ENCODE data around the gene KCNJ16.

Gene KCNJ16

GRCh38 chr17:70031341-70031740 lies 43.7 kb upstream of the KCNJ16 start:
- H3K27ac ChIP-seq (ENCODE audit: low read length): no peak overlapping the region
- H2AFZ ChIP-seq (ENCODE audit: low read depth, low read length): no peak overlapping the region
- H3K4me2 ChIP-seq (ENCODE audit: low read length): no peak overlapping the region
- H3K36me3 ChIP-seq (replicated peaks; ENCODE audit: low read depth, low read length): peaks cover 4% of the 10 kb centered on the region
- TF ChIP-seq, protein P1, sequence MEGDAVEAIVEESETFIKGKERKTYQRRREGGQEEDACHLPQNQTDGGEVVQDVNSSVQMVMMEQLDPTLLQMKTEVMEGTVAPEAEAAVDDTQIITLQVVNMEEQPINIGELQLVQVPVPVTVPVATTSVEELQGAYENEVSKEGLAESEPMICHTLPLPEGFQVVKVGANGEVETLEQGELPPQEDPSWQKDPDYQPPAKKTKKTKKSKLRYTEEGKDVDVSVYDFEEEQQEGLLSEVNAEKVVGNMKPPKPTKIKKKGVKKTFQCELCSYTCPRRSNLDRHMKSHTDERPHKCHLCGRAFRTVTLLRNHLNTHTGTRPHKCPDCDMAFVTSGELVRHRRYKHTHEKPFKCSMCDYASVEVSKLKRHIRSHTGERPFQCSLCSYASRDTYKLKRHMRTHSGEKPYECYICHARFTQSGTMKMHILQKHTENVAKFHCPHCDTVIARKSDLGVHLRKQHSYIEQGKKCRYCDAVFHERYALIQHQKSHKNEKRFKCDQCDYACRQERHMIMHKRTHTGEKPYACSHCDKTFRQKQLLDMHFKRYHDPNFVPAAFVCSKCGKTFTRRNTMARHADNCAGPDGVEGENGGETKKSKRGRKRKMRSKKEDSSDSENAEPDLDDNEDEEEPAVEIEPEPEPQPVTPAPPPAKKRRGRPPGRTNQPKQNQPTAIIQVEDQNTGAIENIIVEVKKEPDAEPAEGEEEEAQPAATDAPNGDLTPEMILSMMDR (IDR thresholded peaks at IDR 0.05; ENCODE audit: low read depth, low read length): no peak
- no peak for TF ChIP-seq EZH2phosphoT487 (IDR thresholded peaks at IDR 0.05; ENCODE audit: low read depth)
- no peaks in the 10 kb centered on the region for H3K27me3 ChIP-seq (ENCODE audit: low read depth, low read length)
- H3K4me1 ChIP-seq (ENCODE audit: low read length): no peaks in the 10 kb centered on the region
- no peak overlapping the region for H3K4me3 ChIP-seq (ENCODE audit: low read length)
- no peak overlapping the region for H3K9ac ChIP-seq (ENCODE audit: low read length)
- H3K9me3 ChIP-seq (ENCODE audit: insufficient read depth, low read length): 0 out of 2 replicates have a peak, but pooled peaks cover 5% of the 10 kb centered on the region
- H3K79me2 ChIP-seq (ENCODE audit: low read length): no peaks in the 10 kb centered on the region
- H4K20me1 ChIP-seq (ENCODE audit: insufficient read depth, low read length): no peaks in the 10 kb centered on the region

DNA sequence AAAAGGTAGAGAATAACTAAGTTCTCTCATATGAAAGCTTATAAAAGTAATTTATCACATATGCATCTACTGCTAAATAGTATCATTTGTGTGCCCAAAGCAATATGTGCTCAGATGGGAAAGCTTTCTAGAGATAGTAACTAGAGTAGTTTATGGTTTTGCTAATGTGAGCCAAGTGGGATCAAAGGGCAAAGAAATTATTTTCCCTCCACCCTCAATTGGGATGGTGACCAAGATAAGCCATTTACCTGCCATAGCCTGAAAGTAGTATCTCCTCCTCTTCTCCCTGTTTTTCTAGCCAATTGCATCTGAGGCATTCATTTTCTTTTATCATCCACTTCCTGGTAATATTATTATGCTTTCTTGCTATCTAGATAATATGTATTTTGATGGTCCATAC lies 41.9 kb upstream of the KCNJ16 start:
- Histone ChIP-seq H2AFZ (ENCODE audit: low read depth, low read length) (no peak overlapping the region), H3K36me3 (replicated peaks; ENCODE audit: low read depth, low read length) (peaks cover 4% of the 10 kb centered on the region), H3K4me2 (ENCODE audit: low read length) (no peak overlapping the region), H3K9ac (ENCODE audit: low read length) (no peak overlapping the region), H3K4me1 (ENCODE audit: low read length) (no peaks in the 10 kb centered on the region), H3K79me2 (ENCODE audit: low read length) (no peaks in the 10 kb centered on the region), H4K20me1 (ENCODE audit: insufficient read depth, low read length) (no peaks in the 10 kb centered on the region), H3K27me3 (ENCODE audit: low read depth, low read length) (no peaks in the 10 kb centered on the region), H3K4me3 (ENCODE audit: low read length) (no peak overlapping the region), H3K9me3 (ENCODE audit: insufficient read depth, low read length) (0 out of 2 replicates have a peak, but pooled peaks cover 5% of the 10 kb centered on the region), H3K27ac (ENCODE audit: low read length) (no peak overlapping the region)
- TF ChIP-seq EZH2phosphoT487 (IDR thresholded peaks at IDR 0.05; ENCODE audit: low read depth): no peak
- TF ChIP-seq, protein P1 (IDR thresholded peaks at IDR 0.05; ENCODE audit: low read depth, low read length): no peak

- Histone ChIP-seq H3K4me2 (ENCODE audit: low read length) (no peak overlapping the region), H3K27me3 (ENCODE audit: low read depth, low read length) (no peaks in the 10 kb centered on the region), H3K9me3 (ENCODE audit: insufficient read depth, low read length) (0 out of 2 replicates have a peak, but pooled peaks cover 5% of the 10 kb centered on the region), H3K4me3 (ENCODE audit: low read length) (no peak overlapping the region), H3K9ac (ENCODE audit: low read length) (no peak overlapping the region), H2AFZ (ENCODE audit: low read depth, low read length) (no peak overlapping the region), H4K20me1 (ENCODE audit: insufficient read depth, low read length) (no peaks in the 10 kb centered on the region), H3K27ac (ENCODE audit: low read length) (no peak overlapping the region), H3K4me1 (ENCODE audit: low read length) (no peaks in the 10 kb centered on the region), H3K36me3 (replicated peaks; ENCODE audit: low read depth, low read length) (peaks cover 4% of the 10 kb centered on the region), H3K79me2 (ENCODE audit: low read length) (no peaks in the 10 kb centered on the region)
- TF ChIP-seq, protein P1 (IDR thresholded peaks at IDR 0.05; ENCODE audit: low read depth, low read length): no peak
- TF ChIP-seq EZH2phosphoT487 (IDR thresholded peaks at IDR 0.05; ENCODE audit: low read depth): no peak
Measured at GRCh38 chr17:70034158-70034557, 40.9 kb upstream of the KCNJ16 start.

- Histone ChIP-seq H3K27ac (ENCODE audit: low read length) (no peak overlapping the region), H3K4me2 (ENCODE audit: low read length) (no peak overlapping the region), H2AFZ (ENCODE audit: low read depth, low read length) (no peak overlapping the region), H3K9ac (ENCODE audit: low read length) (no peak overlapping the region), H3K36me3 (replicated peaks; ENCODE audit: low read depth, low read length) (peaks cover 4% of the 10 kb centered on the region), H3K79me2 (ENCODE audit: low read length) (no peaks in the 10 kb centered on the region), H3K9me3 (ENCODE audit: insufficient read depth, low read length) (0 out of 2 replicates have a peak, but pooled peaks cover 5% of the 10 kb centered on the region), H3K4me1 (ENCODE audit: low read length) (no peaks in the 10 kb centered on the region), H4K20me1 (ENCODE audit: insufficient read depth, low read length) (no peaks in the 10 kb centered on the region), H3K4me3 (ENCODE audit: low read length) (no peak overlapping the region), H3K27me3 (ENCODE audit: low read depth, low read length) (no peaks in the 10 kb centered on the region)
- TF ChIP-seq, protein P1 (IDR thresholded peaks at IDR 0.05; ENCODE audit: low read depth, low read length): no peak
- TF ChIP-seq EZH2phosphoT487 (IDR thresholded peaks at IDR 0.05; ENCODE audit: low read depth): no peak
Measured at GRCh38 chr17:70037498-70037897, 37.5 kb upstream of the KCNJ16 start.

Data from OCI-LY3 (cell line).